GM23338 (cell line): ENCODE results near the gene KAZN. TPM values are rescaled to one million over a fixed set of nuclear protein-coding genes. Genes with fewer than 3 reads are reported as not detected.
A peak's percentile ranks its signal among the peaks of the same experiment; 100 is the strongest.

Source experiments
- ATAC-seq: fragments of 200-7000 bp; cut with Tn5 transposase; 3 replicates; pipeline ENCODE4 v1.9.1; 2020
- DNase-seq: peaks from one replicate; pipeline ENCODE4 v3.0.0-alpha.2; 2015; ENCODE audit warnings: low spot score
- H2AFZ ChIP-seq: fragments of 200-600 bp; sonication (generic); 2 replicates; pipeline ENCODE4 v1.8.0; 2016; ENCODE audit warnings: antibody characterized with exemption, mild to moderate bottlenecking, moderate library complexity
- H3F3A ChIP-seq: fragments of 200-600 bp; sonication (generic); replicated peaks from 2 replicates; pipeline ENCODE4 v1.8.0; 2017; ENCODE audit warnings: antibody characterized with exemption, mixed run types, low read depth
- H3K27ac ChIP-seq: fragments of 200-600 bp; sonication (generic); 2 replicates; pipeline ENCODE4 v1.6.1; 2016; ENCODE audit warnings: low read depth
- H3K27me3 ChIP-seq: fragments of 200-600 bp; sonication (generic); 2 replicates; pipeline ENCODE4 v1.8.0; 2016; ENCODE audit warnings: mild to moderate bottlenecking, mixed run types, moderate library complexity; ENCODE audit not compliant: insufficient read depth
- H3K36me3 ChIP-seq: fragments of 200-600 bp; sonication (generic); 2 replicates; pipeline ENCODE4 v1.8.0; 2016; ENCODE audit warnings: mild to moderate bottlenecking; ENCODE audit not compliant: insufficient read depth
- H3K4me1 ChIP-seq: fragments of 200-600 bp; sonication (generic); 2 replicates; pipeline ENCODE4 v1.8.0; 2016; ENCODE audit warnings: mild to moderate bottlenecking, moderate library complexity; ENCODE audit not compliant: insufficient read depth
- H3K4me2 ChIP-seq: fragments of 200-600 bp; sonication (generic); 2 replicates; pipeline ENCODE4 v1.7.1; 2017; ENCODE audit warnings: mixed run types
- H3K4me3 ChIP-seq: fragments of 200-600 bp; sonication (generic); 2 replicates; pipeline ENCODE4 v1.6.1; 2016; ENCODE audit warnings: mixed run types
- H3K79me2 ChIP-seq: fragments of 200-600 bp; sonication (generic); replicated peaks from 2 replicates; pipeline ENCODE4 v1.8.0; 2017; ENCODE audit warnings: mild to moderate bottlenecking; ENCODE audit not compliant: insufficient read depth
- H3K9me2 ChIP-seq: fragments of 200-600 bp; sonication (generic); 2 replicates; pipeline ENCODE4 v1.8.0; 2017; ENCODE audit not compliant: insufficient read depth
- H4K20me1 ChIP-seq: fragments of 200-600 bp; sonication (generic); replicated peaks from 2 replicates; pipeline ENCODE4 v1.8.0; 2017; ENCODE audit warnings: mild to moderate bottlenecking; ENCODE audit not compliant: insufficient read depth
- H3K27ac Mint-ChIP-seq: 2 replicates; pipeline ENCODE4 v1.8.0; 2020; ENCODE audit warnings: inconsistent platforms, mild to moderate bottlenecking, moderate library complexity, mixed read lengths
- H3K27me3 Mint-ChIP-seq: 3 replicates; pipeline ENCODE4 v1.8.0; 2022; ENCODE audit warnings: low read depth, mild to moderate bottlenecking, moderate library complexity, mixed read lengths, inconsistent platforms; ENCODE audit not compliant: insufficient read depth, poor library complexity
- H3K36me3 Mint-ChIP-seq: 3 replicates; pipeline ENCODE4 v1.8.0; 2021; ENCODE audit warnings: low read depth, mild to moderate bottlenecking, inconsistent platforms, moderate library complexity, mixed read lengths
- H3K4me1 Mint-ChIP-seq: 3 replicates; pipeline ENCODE4 v1.8.0; 2020; ENCODE audit warnings: mild to moderate bottlenecking, inconsistent platforms, mixed read lengths
- H3K4me3 Mint-ChIP-seq: 3 replicates; pipeline ENCODE4 v1.8.0; 2021; ENCODE audit warnings: moderate library complexity, mild to moderate bottlenecking, inconsistent platforms, mixed read lengths
- H3K9me3 Mint-ChIP-seq: 3 replicates; pipeline ENCODE4 v1.8.0; 2020; ENCODE audit warnings: moderate library complexity, mild to moderate bottlenecking, inconsistent platforms, mixed read lengths
- CREB1 ChIP-seq: fragments of 250-450 bp; sonication (Bioruptor Pico); IDR thresholded peaks from 2 replicates; pipeline ENCODE4 v1.5.0; 2020; ENCODE audit warnings: low read depth, mild to moderate bottlenecking, moderate library complexity
- ETS1 ChIP-seq: IDR thresholded peaks from 2 replicates; pipeline ENCODE4 v1.6.1; 2016; ENCODE audit warnings: antibody characterized with exemption
- EZH2 ChIP-seq: fragments of 200-600 bp; sonication (generic); IDR thresholded peaks from one replicate; pipeline ENCODE4 v1.8.0; 2017; ENCODE audit warnings: antibody characterized with exemption, mild to moderate bottlenecking, low read depth; ENCODE audit not compliant: unreplicated experiment
- EZH2phosphoT487 ChIP-seq: fragments of 200-600 bp; sonication (generic); IDR thresholded peaks from one replicate; pipeline ENCODE4 v1.8.1; 2018; ENCODE audit warnings: antibody characterized with exemption; ENCODE audit not compliant: unreplicated experiment
- JUNB ChIP-seq: IDR thresholded peaks from one replicate; pipeline ENCODE4 v1.6.1; 2016; ENCODE audit warnings: antibody characterized with exemption; ENCODE audit not compliant: unreplicated experiment
- NANOG ChIP-seq: IDR thresholded peaks from 2 replicates; pipeline ENCODE4 v1.6.1; 2016; ENCODE audit warnings: antibody characterized with exemption, borderline replicate concordance
- REST ChIP-seq: IDR thresholded peaks from one replicate; pipeline ENCODE4 v1.6.1; 2018; ENCODE audit warnings: antibody characterized with exemption; ENCODE audit not compliant: unreplicated experiment
- ZNF114 ChIP-seq: fragments of 250-450 bp; sonication (Bioruptor Pico); IDR thresholded peaks from 2 replicates; pipeline ENCODE4 v1.5.0; 2020; ENCODE audit warnings: mild to moderate bottlenecking, moderate library complexity
- ZNF331 ChIP-seq: fragments of 250-450 bp; sonication (Bioruptor Pico); IDR thresholded peaks from 2 replicates; pipeline ENCODE4 v1.5.0; 2020; ENCODE audit warnings: low read depth, mild to moderate bottlenecking, moderate library complexity
- polyA plus RNA-seq: library from polyadenylated mRNA; unstranded; fragments of >200 nt; fragmentation: Nextera tagmentation; extraction: Ambion mirVana; gene quantifications from 2 replicates; pipeline ENCODE4 v1.2.1, GENCODE V29; 2016
- total RNA-seq: library from RNA; depleted of rRNA; stranded (reverse); fragments of >200 nt; shearing (Covaris generic); gene quantifications from 2 replicates; pipeline ENCODE4 v1.2.3, GENCODE V29; 2014

The KAZN gene
- total and polyA plus RNA-seq, 2 experiments from 2014 or later = 9.9 to 15.0 TPM

GRCh38 chr1:14732728-14733047 lies 134.2 kb downstream of the KAZN start (continued):
- TF ChIP-seq REST (no peak), ZNF331 (CRISPR knock-in tag) (no peak), EZH2 (no peak), ZNF114 (CRISPR knock-in tag) (no peak), EZH2phosphoT487 (no peak)

- Mint-ChIP-seq H3K9me3 (no peaks in the 10 kb centered on the region), H3K36me3 (no peaks in the 10 kb centered on the region), H3K27ac (peak overlapping the region; percentile 91), H3K4me3 (peak overlapping the region; percentile 59), H3K4me1 (peaks cover 58% of the 10 kb centered on the region), H3K27me3 (peaks cover 40% of the 10 kb centered on the region)
- Histone ChIP-seq H2AFZ (no peak overlapping the region), H3K4me1 (peaks cover 39% of the 10 kb centered on the region), H4K20me1 (peaks cover 8% of the 10 kb centered on the region; the same call in 1 of the 2 replicates), H3K79me2 (no peaks in the 10 kb centered on the region; the same call in 1 of the 2 replicates), H3K27me3 (peaks cover 26% of the 10 kb centered on the region), H3K27ac (peak overlapping the region; percentile 73), H3K9me2 (no peaks in the 10 kb centered on the region), H3K36me3 (no peaks in the 10 kb centered on the region), H3K4me3 (peak overlapping the region; percentile 39), H3F3A (peaks cover 8% of the 10 kb centered on the region), H3K4me2 (peak overlapping the region; percentile 68)
- ATAC-seq (peak; percentile 52), DNase-seq (peak; percentile 83)
- TF ChIP-seq ZNF331 (CRISPR knock-in tag) (no peak), ZNF114 (CRISPR knock-in tag) (no peak), NANOG (peak; percentile 42; the same call in 1 of the 2 replicates), CREB1 (CRISPR knock-in tag) (peak; percentile 28; the same call in 1 of the 2 replicates), EZH2phosphoT487 (no peak), EZH2 (no peak), ETS1 (no peak), JUNB (no peak), REST (no peak)
Observed at GRCh38 chr1:14733048-14733778, 134.7 kb downstream of the KAZN start.
